Astrocyte of the cerebellum (primary cell): ENCODE results near the gene C2CD4B.

ENCODE experiments used
- DNase-seq: peaks from one replicate; pipeline ENCODE4 v3.0.0-alpha.2; 2011; ENCODE audit warnings: low read depth
- H3K4me3 ChIP-seq: 2 replicates; pipeline ENCODE4 v1.5.1; 2011; ENCODE audit warnings: mild to moderate bottlenecking, low read depth, low read length, moderate library complexity
- CTCF ChIP-seq: IDR thresholded peaks from 2 replicates; pipeline ENCODE4 v1.5.1; 2012; ENCODE audit warnings: low read length, low read depth, moderate library complexity, mild to moderate bottlenecking; ENCODE audit errors: missing control alignments
- in situ Hi-C: cut with HindIII; loops from 2 replicates; pipeline ENCODE4 v1.10.0; 2017; ENCODE audit warnings: low sequenced_read_pairs

Gene C2CD4B

GRCh38 chr15:62145015-62145735 lies 19.9 kb downstream of the C2CD4B start:
- no peak overlapping the region for H3K4me3 ChIP-seq
- in situ Hi-C loops = no loop called here
- TF ChIP-seq CTCF = no peak
- DNase-seq = no peak

- in situ Hi-C loops = no loop called here
- no peak for TF ChIP-seq CTCF
- H3K4me3 ChIP-seq = no peak overlapping the region
- DNase-seq = no peak
Measured at GRCh38 chr15:62142736-62143135, 22.3 kb downstream of the C2CD4B start.

- no peak overlapping the region for H3K4me3 ChIP-seq
- no peak for TF ChIP-seq CTCF
- in situ Hi-C loops = no loop called here
- no peak for DNase-seq
Measured at GRCh38 chr15:62141643-62142588, 23.2 kb downstream of the C2CD4B start.

GRCh38 chr15:62141200-62141599 lies 23.9 kb downstream of the C2CD4B start:
- DNase-seq = no peak
- in situ Hi-C loops = no loop called here
- TF ChIP-seq CTCF = no peak
- H3K4me3 ChIP-seq = no peak overlapping the region

- in situ Hi-C loops = no loop called here
- no peak overlapping the region for H3K4me3 ChIP-seq
- DNase-seq = peak; percentile 63
- TF ChIP-seq CTCF = no peak
Measured at GRCh38 chr15:62138124-62138523, 27.0 kb downstream of the C2CD4B start.

GRCh38 chr15:62136911-62137865 lies 27.9 kb downstream of the C2CD4B start:
- in situ Hi-C loops = no loop called here
- no peak overlapping the region for H3K4me3 ChIP-seq
- DNase-seq = no peak
- no peak for TF ChIP-seq CTCF
